H1 (cell line): ENCODE data around the gene CDH2. TPM values are rescaled to one million over a fixed set of nuclear protein-coding genes. Genes with fewer than 3 reads are reported as not detected.
A peak's percentile ranks its signal among the peaks of the same experiment; 100 is the strongest.

Source experiments
- CTCF ChIA-PET: fragments of 300-600 bp; sonication (Branson Sonifier 250); formaldehyde crosslinking; loops from one replicate; lab custom pipeline; 2021; ENCODE audit not compliant: partially characterized antibody; lab: Charles Lee
- POLR2A ChIA-PET: fragments of 300-600 bp; sonication (Branson Sonifier 250); formaldehyde crosslinking; loops from one replicate; lab custom pipeline; 2021; ENCODE audit warnings: inconsistent platforms; ENCODE audit not compliant: partially characterized antibody; lab: Charles Lee
- DNase-seq, 2 experiments: peaks; one replicate each; pipeline versions ENCODE4 v3.0.0 to v3.0.0-alpha.2; 2010 to 2022; ENCODE audit warnings: low spot score in 2 of 2, low read depth in 1 of 2, mixed read lengths in 1 of 2
- FAIRE-seq: peaks from 2 replicates; lab custom pipeline; 2011; peaks lifted over from hg19 to GRCh38; lab: Jason Lieb, UNC
- H2AFZ ChIP-seq: 2 replicates; pipeline ENCODE4 v1.8.1; 2012; ENCODE audit warnings: low read length, inconsistent platforms
- H2AK5ac ChIP-seq: 2 replicates; pipeline ENCODE4 v1.6.1; 2013; ENCODE audit warnings: low read depth, low read length
- H2BK120ac ChIP-seq: replicated peaks from 2 replicates; pipeline ENCODE3; 2013; ENCODE audit warnings: low read depth, low read length, inconsistent platforms
- H2BK12ac ChIP-seq: 2 replicates; pipeline ENCODE4 v1.6.1; 2013; ENCODE audit warnings: low read depth, low read length
- H2BK15ac ChIP-seq: 2 replicates; pipeline ENCODE4 v1.6.1; 2013; ENCODE audit warnings: low read length
- H2BK20ac ChIP-seq: 2 replicates; pipeline ENCODE4 v1.6.1; 2013; ENCODE audit warnings: low read length
- H2BK5ac ChIP-seq: 2 replicates; pipeline ENCODE4 v1.6.1; 2013; ENCODE audit warnings: low read depth, low read length
- H3K14ac ChIP-seq: 2 replicates; pipeline ENCODE4 v1.6.1; 2013; ENCODE audit warnings: inconsistent platforms; ENCODE audit not compliant: insufficient read length
- H3K18ac ChIP-seq: 2 replicates; pipeline ENCODE4 v1.6.1; 2013; ENCODE audit warnings: low read length; ENCODE audit errors: extremely low read depth
- H3K23ac ChIP-seq: 2 replicates; pipeline ENCODE4 v1.6.1; 2013; ENCODE audit warnings: inconsistent platforms; ENCODE audit not compliant: insufficient read length
- H3K23me2 ChIP-seq: 2 replicates; pipeline ENCODE4 v1.6.1; 2013; ENCODE audit warnings: low read depth, low read length
- H3K27ac ChIP-seq: 2 replicates; pipeline ENCODE4 v1.6.1; 2011; ENCODE audit warnings: low read depth, low read length, inconsistent platforms
- H3K27me3 ChIP-seq, 4 experiments: replicated peaks in 1 of 4; 1 replicate in 1 of 4; 2 replicates in 3 of 4; pipeline versions ENCODE4 v1.6.1 to v1.8.1; 2011 to 2013; ENCODE audit warnings: low read length in 3 of 4, mild to moderate bottlenecking in 3 of 4, inconsistent platforms in 2 of 4, mixed read lengths in 2 of 4, moderate library complexity in 1 of 4; ENCODE audit not compliant: control insufficient read depth in 3 of 4, insufficient read depth in 3 of 4; ENCODE audit errors: extremely low read depth in 1 of 4
- H3K36me3 ChIP-seq, 4 experiments: 2 replicates each; pipeline versions ENCODE4 v1.6.1 to v1.8.1; 2011 to 2013; ENCODE audit warnings: mild to moderate bottlenecking in 4 of 4, low read length in 3 of 4, moderate library complexity in 2 of 4, control low read depth in 1 of 4, inconsistent platforms in 1 of 4; ENCODE audit not compliant: insufficient read depth in 4 of 4, control insufficient read depth in 2 of 4
- H3K4ac ChIP-seq: replicated peaks from 2 replicates; pipeline ENCODE3; 2013; ENCODE audit warnings: low read length, low read depth, mixed read lengths, inconsistent platforms; ENCODE audit not compliant: insufficient read length
- H3K4me1 ChIP-seq, 4 experiments: replicated peaks in 1 of 4; 1 replicate in 1 of 4; 2 replicates in 3 of 4; pipeline versions ENCODE4 v1.6.1 to v1.8.1; 2011 to 2013; ENCODE audit warnings: low read length in 3 of 4, inconsistent platforms in 2 of 4, mixed read lengths in 1 of 4; ENCODE audit not compliant: insufficient read depth in 4 of 4, control insufficient read depth in 3 of 4
- H3K4me2 ChIP-seq, 2 experiments: 2 replicates each; pipeline versions ENCODE4 v1.6.1 to v1.8.1; 2011 to 2013; ENCODE audit warnings: low read depth in 2 of 2, low read length in 2 of 2, control low read depth in 1 of 2, inconsistent platforms in 1 of 2, mild to moderate bottlenecking in 1 of 2; ENCODE audit not compliant: insufficient read depth in 1 of 2
- H3K4me3 ChIP-seq, 4 experiments: fragments of 200-600, 300-600 bp in 1 of 4; sonication (generic), shearing (Covaris generic), sonication (Bioruptor Twin) in 1 of 4; 2 replicates each; pipeline versions ENCODE4 v1.5.1 to v1.8.1; 2011 to 2016; ENCODE audit warnings: low read length in 4 of 4, low read depth in 3 of 4, control low read depth in 2 of 4, inconsistent platforms in 2 of 4, mild to moderate bottlenecking in 2 of 4, mixed read lengths in 1 of 4, moderate library complexity in 1 of 4; ENCODE audit not compliant: insufficient read depth in 2 of 4; ENCODE audit errors: extremely low read depth in 1 of 4
- H3K56ac ChIP-seq: replicated peaks from 2 replicates; pipeline ENCODE3; 2013; ENCODE audit warnings: low read depth, mild to moderate bottlenecking, mixed read lengths, low read length, inconsistent platforms; ENCODE audit not compliant: insufficient read length
- H3K79me1 ChIP-seq: 2 replicates; pipeline ENCODE4 v1.6.1; 2013; ENCODE audit warnings: low read depth, low read length, control low read depth
- H3K79me2 ChIP-seq, 2 experiments: 2 replicates each; pipeline versions ENCODE4 v1.6.1 to v1.8.1; 2012 to 2013; ENCODE audit warnings: low read length in 2 of 2, mild to moderate bottlenecking in 2 of 2, inconsistent platforms in 1 of 2; ENCODE audit not compliant: insufficient read depth in 2 of 2, control insufficient read depth in 1 of 2
- H3K9ac ChIP-seq, 4 experiments: replicated peaks in 1 of 4; 1 replicate in 1 of 4; 2 replicates in 3 of 4; pipeline versions ENCODE4 v1.6.1 to v1.8.1; 2011 to 2013; ENCODE audit warnings: low read depth in 3 of 4, low read length in 3 of 4, control low read depth in 2 of 4, mild to moderate bottlenecking in 2 of 4, moderate library complexity in 2 of 4, inconsistent platforms in 1 of 4; ENCODE audit errors: extremely low read depth in 1 of 4
- H3K9me3 ChIP-seq, 2 experiments: 2 replicates each; pipeline versions ENCODE4 v1.6.1 to v1.8.1; 2012 to 2013; ENCODE audit warnings: mild to moderate bottlenecking in 2 of 2, moderate library complexity in 2 of 2, control low read depth in 1 of 2, inconsistent platforms in 1 of 2, low read depth in 1 of 2, low read length in 1 of 2, mixed read lengths in 1 of 2; ENCODE audit not compliant: insufficient read depth in 2 of 2
- H4K20me1 ChIP-seq, 2 experiments: replicated peaks in 1 of 2; 2 replicates each; pipeline versions ENCODE3 to v1.8.1; 2011 to 2013; ENCODE audit warnings: inconsistent platforms in 2 of 2, low read length in 2 of 2, mild to moderate bottlenecking in 1 of 2; ENCODE audit not compliant: insufficient read depth in 2 of 2, control insufficient read depth in 1 of 2
- H4K5ac ChIP-seq: 2 replicates; pipeline ENCODE4 v1.6.1; 2013; ENCODE audit warnings: low read length, low read depth, mixed read lengths, inconsistent platforms; ENCODE audit not compliant: insufficient read length
- H4K8ac ChIP-seq: 2 replicates; pipeline ENCODE4 v1.8.0; 2013; ENCODE audit warnings: mild to moderate bottlenecking, moderate library complexity, low read length, inconsistent platforms; ENCODE audit not compliant: insufficient read depth; ENCODE audit errors: extremely low read depth
- H4K91ac ChIP-seq: replicated peaks from 2 replicates; pipeline ENCODE3; 2013; ENCODE audit warnings: low read length, mixed read lengths, inconsistent platforms; ENCODE audit not compliant: insufficient read length
- CBX5 ChIP-seq: fragments of 300-800, 300-1000 bp; sonication (generic); IDR thresholded peaks from 2 replicates; pipeline ENCODE4 v1.7.1; 2016; ENCODE audit warnings: antibody characterized with exemption, low read length, low read depth
- GTF2F1 ChIP-seq: IDR thresholded peaks from 2 replicates; pipeline ENCODE4 v1.6.1; 2012; ENCODE audit warnings: low read depth, low read length, improper control_type of control experiment, borderline replicate concordance
- POU5F1 ChIP-seq: IDR thresholded peaks from 2 replicates; pipeline ENCODE4 v1.6.1; 2011; ENCODE audit warnings: low read depth, mild to moderate bottlenecking, low read length, moderate library complexity
- RAD21 ChIP-seq, 2 experiments: IDR thresholded peaks in 1 of 2; conservative IDR thresholded peaks in 1 of 2; 2 replicates each; pipeline ENCODE4 v1.6.1; 2011; ENCODE audit warnings: low read depth in 2 of 2, low read length in 2 of 2, improper control_type of control experiment in 1 of 2, inconsistent platforms in 1 of 2, mild to moderate bottlenecking in 1 of 2, moderate library complexity in 1 of 2
- RXRA ChIP-seq: IDR thresholded peaks from 2 replicates; pipeline ENCODE4 v1.6.1; 2011; ENCODE audit warnings: low read depth, mild to moderate bottlenecking, low read length, moderate library complexity; ENCODE audit not compliant: insufficient read depth
- SIRT6 ChIP-seq: IDR thresholded peaks from one replicate; pipeline ENCODE4 v1.7.1; 2012; ENCODE audit warnings: low read length, inconsistent platforms
- TEAD4 ChIP-seq: IDR thresholded peaks from 2 replicates; pipeline ENCODE4 v1.6.1; 2012; ENCODE audit warnings: low read depth, low read length, inconsistent platforms, mixed read lengths
- WGBS, 2 experiments: shearing (Covaris generic) in 1 of 2; methylation state at CpG; one replicate each; pipeline versions ENCODE4 v1.1.6 to v1.1.7; 2013 to 2015; ENCODE audit warnings: low lambda C conversion rate in 2 of 2, mixed read lengths in 2 of 2, inconsistent platforms in 1 of 2, low coverage in 1 of 2, missing lambda C conversion rate in 1 of 2; ENCODE audit not compliant: insufficient replicate concordance in 2 of 2, insufficient coverage in 1 of 2, insufficient read length in 1 of 2; ENCODE audit errors: extremely low coverage in 1 of 2, missing lambda C conversion rate in 1 of 2; 5-methylcytosine and 5-hydroxymethylcytosine counted together
- polyA plus RNA-seq, 7 experiments: library from polyadenylated mRNA; depleted of rRNA in 3 of 7; stranded (reverse) in 5 of 7; unstranded in 2 of 7; fragments of >200 nt in 5 of 7; fragments of 200-250 nt in 2 of 7; gene quantifications; 1 replicate in 5 of 7; 2 replicates in 1 of 7; 4 replicates in 1 of 7; pipeline versions ENCODE4 v1.2.1 to v1.2.3, GENCODE V29; 2011 to 2013; ENCODE audit warnings: missing spikeins in 2 of 7, mixed read lengths in 2 of 7
- total RNA-seq: library from RNA; stranded (reverse); fragmentation: NEBNext Ultra II Directional; extraction: Animal tissue kit (Norgen Biotek cat#: 25700); gene quantifications from 2 replicates; pipeline ENCODE4 v1.2.1, GENCODE V29; 2021

Gene CDH2
- total and polyA plus RNA-seq, 2 of the 8 experiments (the other 6 are each of a cell fraction or from before 2014, with no cell fraction given): 15.0 to 56.5 TPM

DNA sequence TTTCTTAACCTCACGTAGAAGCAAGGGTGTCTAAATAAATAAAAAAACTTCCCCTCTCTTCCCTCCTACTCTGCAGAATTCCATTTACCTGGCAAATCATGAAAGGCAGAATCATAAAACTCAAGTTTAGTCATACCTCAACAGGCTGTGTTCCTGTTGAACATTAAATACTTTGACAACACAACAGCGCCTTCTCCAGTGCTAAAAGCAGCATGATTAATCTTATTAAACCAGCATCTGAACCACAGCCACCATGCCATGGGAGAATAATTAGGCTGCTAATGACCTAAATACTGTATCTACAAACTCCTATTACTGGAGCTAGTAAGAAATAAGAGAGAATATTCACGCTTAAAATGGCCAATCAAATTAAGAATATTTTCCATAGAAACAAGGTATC is 68.1 kb downstream of the CDH2 start:
- peak overlapping the region in 1 of 4 experiments; percentile 34; a peak in 1 of 7 replicates for H3K9ac ChIP-seq
- H2AK5ac ChIP-seq: no peak overlapping the region
- H2BK20ac ChIP-seq: no peak overlapping the region
- no peak overlapping the region for H3K18ac ChIP-seq
- H2BK12ac ChIP-seq: no peak overlapping the region
- H2BK15ac ChIP-seq: no peak overlapping the region
- H3K4me2 ChIP-seq: no peak overlapping the region
- H3K27ac ChIP-seq: no peak overlapping the region
- no peak overlapping the region for H2BK5ac ChIP-seq
- H3K23me2 ChIP-seq: no peaks in the 10 kb centered on the region
- H4K8ac ChIP-seq: no peak overlapping the region
- no peak overlapping the region for H3K23ac ChIP-seq
- H4K91ac ChIP-seq: no peak overlapping the region
- no peak for DNase-seq
- no peak overlapping the region for H4K5ac ChIP-seq
- no peak overlapping the region for H3K56ac ChIP-seq
- H3K9me3 ChIP-seq: no peaks in the 10 kb centered on the region
- TF ChIP-seq SIRT6: no peak
- peak; percentile 37 to 41 for TF ChIP-seq RAD21 (IDR thresholded peaks at IDR 0.05 in 1 of 2, conservative IDR thresholded peaks at IDR 0.05 in 1 of 2; ENCODE audit: low read depth in 2 of 2, low read length in 2 of 2)
- TF ChIP-seq TEAD4: no peak
- TF ChIP-seq RXRA: no peak
- no peak for TF ChIP-seq POU5F1
- no peak for TF ChIP-seq CBX5
- TF ChIP-seq GTF2F1: no peak
- ChIA-PET CTCF (interaction anchor here (1.0 kb wide), 1 partner anchor 130 kb away, joined by 4 read pairs; no protein-coding TSS in a partner anchor), POLR2A (no interaction called here)
- H3K4me3 ChIP-seq: no peak overlapping the region
- H2BK120ac ChIP-seq: no peak overlapping the region
- H3K4me1 ChIP-seq: peaks cover 1 to 15% (median 7%) of the 10 kb centered on the region in 4 experiments; a peak in 4 of 7 replicates
- no peak for FAIRE-seq
- WGBS, 2 experiments: 54% methylated on average over 3 of the region's 3 CpGs; no CpG with 5 or more reads in 1 of the 2 experiments
- no peaks in the 10 kb centered on the region for H3K79me2 ChIP-seq
- H3K27me3 ChIP-seq: no peaks in the 10 kb centered on the region
- H3K4ac ChIP-seq: no peak overlapping the region
- no peak overlapping the region for H3K14ac ChIP-seq
- no peaks in the 10 kb centered on the region for H3K36me3 ChIP-seq
- no peaks in the 10 kb centered on the region for H3K79me1 ChIP-seq
- no peak overlapping the region for H2AFZ ChIP-seq
- no peaks in the 10 kb centered on the region for H4K20me1 ChIP-seq
